ENCODE data around the gene CALCB. TPM values are rescaled to one million over a fixed set of nuclear protein-coding genes. Genes with fewer than 3 reads are reported as not detected.

Gene CALCB
- total and polyA plus RNA-seq, 10 of the 15 experiments (the other 5 are each of a cell fraction or from before 2014, with no cell fraction given): 0.09 to 0.28 (median 0.12) TPM; not detected in 3

DNA sequence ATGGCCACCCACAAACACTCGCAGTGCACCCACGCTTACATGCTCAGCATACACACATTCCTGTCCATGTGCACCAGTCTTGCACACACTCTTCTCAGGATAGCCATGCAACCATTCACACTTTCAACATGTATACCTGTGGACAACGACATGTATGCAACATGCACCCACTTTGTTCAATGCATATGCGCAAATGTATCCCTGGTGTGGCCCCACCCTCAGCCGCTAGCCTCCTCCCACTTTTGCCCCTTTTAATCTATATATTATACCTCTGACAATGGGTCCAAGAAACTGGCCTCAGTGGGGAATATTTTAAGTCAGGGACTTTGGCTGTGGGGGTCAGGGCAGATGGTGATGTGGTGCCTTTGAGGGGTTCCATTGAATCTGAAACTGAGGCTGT is 42.3 kb downstream of the CALCB start:
- Histone ChIP-seq H3K27me3 (replicated peaks in 1 of 2; ENCODE audit: control insufficient read depth in 2 of 2, insufficient read depth in 2 of 2, low read length in 1 of 2) (no peaks in the 10 kb centered on the region), H2AFZ (ENCODE audit: control insufficient read depth, low read depth, low read length) (no peak overlapping the region), H3K4me1 (ENCODE audit: control insufficient read depth, insufficient read depth, low read length) (peaks cover 18% of the 10 kb centered on the region), H3K36me3 (ENCODE audit: control insufficient read depth in 2 of 2, insufficient read depth in 2 of 2, low read length in 1 of 2) (no peaks in the 10 kb centered on the region), H3K27ac (ENCODE audit: control insufficient read depth, insufficient read depth) (no peak overlapping the region), H3K9me3 (replicated peaks; ENCODE audit: control insufficient read depth, insufficient read depth, low read length) (no peaks in the 10 kb centered on the region; the same call in 2 of the 3 replicates), H3K9ac (ENCODE audit: control insufficient read depth, insufficient read depth, low read length) (no peak overlapping the region), H3K79me2 (ENCODE audit: control insufficient read depth, insufficient read depth, low read length) (no peaks in the 10 kb centered on the region), H3K4me2 (ENCODE audit: control insufficient read depth, insufficient read depth) (no peak overlapping the region), H3K4me3 (no peak overlapping the region), H4K20me1 (ENCODE audit: control insufficient read depth, insufficient read depth) (no peaks in the 10 kb centered on the region)
- in situ Hi-C loops (cut with MboI): no loop called here
- ChIA-PET POLR2A (no interaction called here), SMC1A (ENCODE audit: uncharacterized antibody, unreplicated experiment) (interaction anchor here (1.6 to 1.7 kb wide), 2 partner anchors 15 to 43 kb away, joined by 3 to 4 read pairs; no protein-coding TSS in a partner anchor), CTCF (interaction anchor here (0.6 to 1.5 kb wide), 4 partner anchors 14 to 94 kb away, joined by 3 to 4 read pairs (median 3); no protein-coding TSS in a partner anchor), RAD21 (ENCODE audit: unreplicated experiment) (no interaction called here)
- WGBS (ENCODE audit: insufficient coverage, insufficient replicate concordance, low lambda C conversion rate, missing lambda C conversion rate): 86% methylated on average over 5 of the region's 5 CpGs
- intact Hi-C loops (cut with micrococcal nuclease; ENCODE audit: unreplicated experiment): no loop called here
- FAIRE-seq: no peak
- DNase-seq (ENCODE audit: low read depth, low spot score): no peak
- no peak for ATAC-seq
- BruUV-seq (replicated peaks): no TSS peak
- TF ChIP-seq ASH2L (IDR thresholded peaks at IDR 0.05; ENCODE audit: borderline replicate concordance, low read depth) (no peak), NBN (IDR thresholded peaks at IDR 0.05) (no peak), MTA2 (IDR thresholded peaks at IDR 0.05; ENCODE audit: low read depth) (no peak), HSF1 (IDR thresholded peaks at IDR 0.05; ENCODE audit: low read depth, low read length) (no peak), PKNOX1 (IDR thresholded peaks at IDR 0.05) (no peak), TARDBP (IDR thresholded peaks at IDR 0.05; ENCODE audit: borderline replicate concordance) (no peak), NRF1 (conservative IDR thresholded peaks at IDR 0.05; ENCODE audit: low read depth, low read length) (no peak), DPF2 (IDR thresholded peaks at IDR 0.05) (no peak), SKIL (IDR thresholded peaks at IDR 0.05; ENCODE audit: low read depth, poor library complexity, severe bottlenecking) (no peak), TCF7 (IDR thresholded peaks at IDR 0.05; ENCODE audit: borderline replicate concordance) (no peak), MXI1 (IDR thresholded peaks at IDR 0.05; ENCODE audit: low read depth, low read length) (no peak), NR2F1 (conservative IDR thresholded peaks at IDR 0.05) (no peak), MEF2A (IDR thresholded peaks at IDR 0.05; ENCODE audit: insufficient read depth, low read depth, low read length) (no peak), RELB (IDR thresholded peaks at IDR 0.05; ENCODE audit: low read depth) (no peak), STAT1 (conservative IDR thresholded peaks at IDR 0.05) (no peak)
